GM12878 (cell line): Measurements from ENCODE around the gene CAPN1. TPM values are rescaled to one million over a fixed set of nuclear protein-coding genes. Genes with fewer than 3 reads are reported as not detected.

ENCODE experiments used
- BCLAF1 ChIP-seq: fragments of 450-650 bp; IDR thresholded peaks from 2 replicates; pipeline ENCODE4 v1.6.1; 2017; ENCODE audit warnings: antibody characterized with exemption, mild to moderate bottlenecking, moderate library complexity
- CBFB ChIP-seq: IDR thresholded peaks from 2 replicates; pipeline ENCODE4 v1.6.1; 2016; ENCODE audit warnings: antibody characterized with exemption, low read depth
- CBX3 ChIP-seq: fragments of 200-600 bp; sonication (generic); IDR thresholded peaks from 2 replicates; pipeline ENCODE4 v1.6.1; 2016; ENCODE audit warnings: low read depth, borderline replicate concordance
- CHD1 ChIP-seq: IDR thresholded peaks from 2 replicates; pipeline ENCODE4 v1.6.1; 2012; ENCODE audit warnings: low read depth, low read length, improper control_type of control experiment
- CHD2 ChIP-seq: IDR thresholded peaks from 2 replicates; pipeline ENCODE4 v1.6.1; 2011; ENCODE audit warnings: low read depth, low read length, improper control_type of control experiment, borderline replicate concordance
- ESRRA ChIP-seq: IDR thresholded peaks from 2 replicates; pipeline ENCODE4 v1.6.1; 2012; ENCODE audit warnings: mild to moderate bottlenecking, low read length, improper control_type of control experiment
- HDAC2 ChIP-seq: fragments of 200-600 bp; sonication (generic); IDR thresholded peaks from 2 replicates; pipeline ENCODE4 v1.6.1; 2017
- HDGF ChIP-seq: fragments of 450-650 bp; IDR thresholded peaks from 2 replicates; pipeline ENCODE4 v1.6.1; 2016; ENCODE audit warnings: antibody characterized with exemption
- KDM1A ChIP-seq: fragments of 200-600 bp; sonication (generic); IDR thresholded peaks from 2 replicates; pipeline ENCODE4 v1.6.1; 2016; ENCODE audit warnings: borderline replicate concordance
- LARP7 ChIP-seq: fragments of 450-650 bp; IDR thresholded peaks from 2 replicates; pipeline ENCODE4 v1.6.1; 2017; ENCODE audit warnings: mild to moderate bottlenecking
- NR2C1 ChIP-seq: fragments of 450-650 bp; IDR thresholded peaks from 2 replicates; pipeline ENCODE4 v1.6.1; 2017; ENCODE audit warnings: antibody characterized with exemption, mild to moderate bottlenecking, moderate library complexity
- NR2F1 ChIP-seq: fragments of 450-650 bp; conservative IDR thresholded peaks from 2 replicates; pipeline ENCODE4 v1.6.1; 2017; ENCODE audit warnings: mild to moderate bottlenecking
- POLR2AphosphoS2 ChIP-seq: IDR thresholded peaks from 2 replicates; pipeline ENCODE4 v1.6.1; 2011; ENCODE audit warnings: low read depth, mild to moderate bottlenecking, low read length, improper control_type of control experiment, moderate library complexity
- RBBP5 ChIP-seq: fragments of 200-600 bp; sonication (generic); conservative IDR thresholded peaks from 2 replicates; pipeline ENCODE4 v1.6.1; 2016
- RFX5 ChIP-seq: IDR thresholded peaks from 2 replicates; pipeline ENCODE4 v1.6.1; 2011; ENCODE audit warnings: low read depth, low read length, improper control_type of control experiment
- TBL1XR1 ChIP-seq: IDR thresholded peaks from 2 replicates; pipeline ENCODE4 v1.6.1; 2012; ENCODE audit warnings: low read depth, low read length, improper control_type of control experiment
- TCF3 ChIP-seq: IDR thresholded peaks from 2 replicates; pipeline ENCODE4 v1.6.1; 2012; ENCODE audit warnings: low read depth, mild to moderate bottlenecking, low read length, borderline replicate concordance; ENCODE audit not compliant: insufficient read depth
- ZNF207 ChIP-seq: fragments of 450-650 bp; IDR thresholded peaks from 2 replicates; pipeline ENCODE4 v1.6.1; 2014; ENCODE audit warnings: antibody characterized with exemption, mild to moderate bottlenecking, borderline replicate concordance
- polyA plus RNA-seq, 11 experiments: library from polyadenylated mRNA; depleted of rRNA in 4 of 11; unstranded in 6 of 11; stranded (reverse) in 5 of 11; fragments of >200 nt; fragmentation: Nextera tagmentation in 4 of 11; fragmentation: Illumina TruSeq in 1 of 11; extraction: Ambion mirVana in 4 of 11; extraction: Trizol in 1 of 11; gene quantifications; 1 replicate in 1 of 11; 2 replicates in 10 of 11; pipeline versions ENCODE4 v1.2.1 to v1.2.3, GENCODE V29; 2011 to 2016; ENCODE audit warnings: inconsistent platforms in 2 of 11, missing spikeins in 2 of 11, low read depth in 1 of 11
- total RNA-seq, 4 experiments: library from RNA; depleted of rRNA in 3 of 4; stranded (reverse); fragments of >200 nt in 3 of 4; fragmentation: Illumina TruSeq in 1 of 4; extraction: Trizol in 1 of 4; gene quantifications; 2 replicates each; pipeline versions ENCODE4 v1.2.1 to v1.2.3, GENCODE V29; 2013 to 2021
- TF ChIP-seq, protein P1 (sequence below): fragments of 450-650 bp; IDR thresholded peaks from 2 replicates; pipeline ENCODE4 v1.6.1; 2018; ENCODE audit warnings: borderline replicate concordance, mild to moderate bottlenecking; ENCODE audit not compliant: partially characterized antibody
- TF ChIP-seq, protein P2 (sequence below): IDR thresholded peaks from 2 replicates; pipeline ENCODE4 v1.6.1; 2012; ENCODE audit warnings: low read depth, low read length, improper control_type of control experiment

The CAPN1 gene
- total and polyA plus RNA-seq, 10 of the 15 experiments (the other 5 are each of a cell fraction or from before 2014, with no cell fraction given), result 2.2 to 167 (median 77.3) TPM

GRCh38 chr11:65180877-65181568, 705 bp upstream of the CAPN1 start (continued):
- TF ChIP-seq BCLAF1, result no peak
- TF ChIP-seq HDGF, result no peak
- no peak for TF ChIP-seq POLR2AphosphoS2
- peak; percentile 80 for TF ChIP-seq NR2F1
- no peak for TF ChIP-seq CHD1
- TF ChIP-seq ZNF207, result 0 out of 2 replicates have a peak, but pooled peaks have one; percentile 59
- TF ChIP-seq, protein P1, sequence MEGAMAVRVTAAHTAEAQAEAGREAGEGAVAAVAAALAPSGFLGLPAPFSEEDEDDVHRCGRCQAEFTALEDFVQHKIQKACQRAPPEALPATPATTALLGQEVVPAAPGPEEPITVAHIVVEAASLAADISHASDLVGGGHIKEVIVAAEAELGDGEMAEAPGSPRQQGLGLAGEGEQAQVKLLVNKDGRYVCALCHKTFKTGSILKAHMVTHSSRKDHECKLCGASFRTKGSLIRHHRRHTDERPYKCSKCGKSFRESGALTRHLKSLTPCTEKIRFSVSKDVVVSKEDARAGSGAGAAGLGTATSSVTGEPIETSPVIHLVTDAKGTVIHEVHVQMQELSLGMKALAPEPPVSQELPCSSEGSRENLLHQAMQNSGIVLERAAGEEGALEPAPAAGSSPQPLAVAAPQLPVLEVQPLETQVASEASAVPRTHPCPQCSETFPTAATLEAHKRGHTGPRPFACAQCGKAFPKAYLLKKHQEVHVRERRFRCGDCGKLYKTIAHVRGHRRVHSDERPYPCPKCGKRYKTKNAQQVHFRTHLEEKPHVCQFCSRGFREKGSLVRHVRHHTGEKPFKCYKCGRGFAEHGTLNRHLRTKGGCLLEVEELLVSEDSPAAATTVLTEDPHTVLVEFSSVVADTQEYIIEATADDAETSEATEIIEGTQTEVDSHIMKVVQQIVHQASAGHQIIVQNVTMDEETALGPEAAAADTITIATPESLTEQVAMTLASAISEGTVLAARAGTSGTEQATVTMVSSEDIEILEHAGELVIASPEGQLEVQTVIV, result no peak
- 0 out of 2 replicates have a peak, but pooled peaks have one; percentile 12 for TF ChIP-seq CHD2
- no peak for TF ChIP-seq RFX5
- TF ChIP-seq KDM1A, result no peak
- TF ChIP-seq, protein P2, sequence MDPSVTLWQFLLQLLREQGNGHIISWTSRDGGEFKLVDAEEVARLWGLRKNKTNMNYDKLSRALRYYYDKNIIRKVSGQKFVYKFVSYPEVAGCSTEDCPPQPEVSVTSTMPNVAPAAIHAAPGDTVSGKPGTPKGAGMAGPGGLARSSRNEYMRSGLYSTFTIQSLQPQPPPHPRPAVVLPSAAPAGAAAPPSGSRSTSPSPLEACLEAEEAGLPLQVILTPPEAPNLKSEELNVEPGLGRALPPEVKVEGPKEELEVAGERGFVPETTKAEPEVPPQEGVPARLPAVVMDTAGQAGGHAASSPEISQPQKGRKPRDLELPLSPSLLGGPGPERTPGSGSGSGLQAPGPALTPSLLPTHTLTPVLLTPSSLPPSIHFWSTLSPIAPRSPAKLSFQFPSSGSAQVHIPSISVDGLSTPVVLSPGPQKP, result no peak
- no peak for TF ChIP-seq NR2C1
- no peak for TF ChIP-seq HDAC2
- no peak for TF ChIP-seq CBFB
- TF ChIP-seq CBX3, result no peak
- TF ChIP-seq RBBP5, result no peak
- no peak for TF ChIP-seq ESRRA
- no peak for TF ChIP-seq TBL1XR1
- TF ChIP-seq LARP7, result peak; percentile 96
- no peak for TF ChIP-seq TCF3
